Body of pancreas (tissue), 4 donors: Measurements from ENCODE around the gene CD34. TPM values are rescaled to one million over a fixed set of nuclear protein-coding genes. Genes with fewer than 3 reads are reported as not detected.

Experiments
- ATAC-seq: fragments of 150-250 bp; one replicate; pipeline ENCODE4 v1.9.1; 2016
- DNase-seq, 4 donors: peaks; one replicate each; pipeline ENCODE4 v3.0.0-alpha.2; 2019
- H3K27ac ChIP-seq, 4 donors: fragments of 200-600 bp; sonication (generic); 1 replicate in 3 of 4; 2 replicates in 1 of 4; pipeline versions ENCODE4 v1.5.1 to v1.6.1; 2016 to 2019; ENCODE audit warnings: mild to moderate bottlenecking in 1 of 4, mixed read lengths in 1 of 4, moderate library complexity in 1 of 4
- H3K27me3 ChIP-seq, 2 donors: fragments of 200-600 bp; sonication (generic); one replicate each; pipeline ENCODE4 v1.6.0; 2016; ENCODE audit warnings: mild to moderate bottlenecking in 1 of 2
- H3K36me3 ChIP-seq, 2 donors: fragments of 200-600 bp; sonication (generic); replicated peaks in 1 of 2; 2 replicates each; pipeline ENCODE4 v1.5.1; 2016; ENCODE audit warnings: low read depth in 2 of 2; ENCODE audit not compliant: insufficient read depth in 1 of 2
- H3K4me1 ChIP-seq: fragments of 200-600 bp; sonication (generic); one replicate; pipeline ENCODE4 v1.6.0; 2016
- H3K4me3 ChIP-seq, 2 donors: fragments of 200-600 bp; sonication (generic); 1 replicate in 1 of 2; 2 replicates in 1 of 2; pipeline ENCODE4 v1.5.1; 2016 to 2019
- H3K9me3 ChIP-seq, 3 donors: fragments of 200-600 bp; sonication (generic); 1 replicate in 2 of 3; 2 replicates in 1 of 3; pipeline ENCODE4 v1.5.1; 2016
- CTCF ChIP-seq, 7 experiments: fragments of 450-650 bp in 4 of 7; fragments of 200-600 bp in 3 of 7; sonication (generic) in 3 of 7; IDR thresholded peaks; one replicate each; pipeline ENCODE4 v1.5.1; 2016 to 2019; ENCODE audit warnings: antibody characterized with exemption in 7 of 7
- POLR2A ChIP-seq, 3 donors: fragments of 450-650 bp; IDR thresholded peaks; one replicate each; pipeline ENCODE4 v1.6.1; 2016; ENCODE audit warnings: antibody characterized with exemption in 3 of 3, mild to moderate bottlenecking in 2 of 3
- WGBS, 2 donors: methylation state at CpG; one replicate each; pipeline ENCODE4 v1.1.5; 2017; 5-methylcytosine and 5-hydroxymethylcytosine counted together
- intact Hi-C: fragments of 100-400 bp; cut with DNase I; formaldehyde crosslinking; loops from one replicate; pipeline ENCODE4 v1.15.1; 2023
- total RNA-seq, 2 donors: library from RNA; depleted of rRNA; stranded (reverse); fragments of >200 nt; gene quantifications; one replicate each; pipeline ENCODE4 v1.1.0, GENCODE V29; 2016

The CD34 gene
- total RNA-seq, 2 donors from 2014 or later, result 11.5 to 14.8 TPM

DNA sequence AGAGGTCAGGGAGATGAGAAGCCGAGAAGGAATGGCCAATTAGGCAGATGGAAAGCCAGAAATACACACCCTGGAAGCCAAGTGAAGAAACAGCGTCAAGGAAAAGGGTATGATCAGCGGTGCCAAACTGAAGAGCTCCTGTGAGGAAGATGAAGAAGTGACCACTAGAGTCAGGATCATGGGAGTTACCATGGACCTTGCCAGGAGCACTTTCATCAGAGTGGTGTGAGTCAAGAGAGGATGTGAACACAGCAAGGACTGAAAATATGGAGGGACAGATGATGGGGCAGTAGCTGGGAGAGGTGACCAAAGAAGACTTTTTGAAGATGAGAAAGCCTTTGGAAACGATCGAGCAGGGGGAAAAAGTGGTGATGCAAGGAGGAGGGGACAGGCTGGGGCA lies 50.4 kb downstream of the CD34 start:
- no peak for ATAC-seq
- intact Hi-C loops, result no loop called here
- 90 to 94% methylated on average over 5 of the region's 5 CpGs for WGBS, 2 donors
- no peaks in the 10 kb centered on the region for H3K27me3 ChIP-seq
- no peak for TF ChIP-seq CTCF (IDR thresholded peaks at IDR 0.05)
- no peak for TF ChIP-seq POLR2A (IDR thresholded peaks at IDR 0.05)
- H3K36me3 ChIP-seq, result no peaks in the 10 kb centered on the region
- H3K4me1 ChIP-seq, result peaks cover 10% of the 10 kb centered on the region
- no peaks in the 10 kb centered on the region for H3K9me3 ChIP-seq
- no peak overlapping the region for H3K4me3 ChIP-seq
- H3K27ac ChIP-seq, result no peak overlapping the region
- no peak for DNase-seq

DNA sequence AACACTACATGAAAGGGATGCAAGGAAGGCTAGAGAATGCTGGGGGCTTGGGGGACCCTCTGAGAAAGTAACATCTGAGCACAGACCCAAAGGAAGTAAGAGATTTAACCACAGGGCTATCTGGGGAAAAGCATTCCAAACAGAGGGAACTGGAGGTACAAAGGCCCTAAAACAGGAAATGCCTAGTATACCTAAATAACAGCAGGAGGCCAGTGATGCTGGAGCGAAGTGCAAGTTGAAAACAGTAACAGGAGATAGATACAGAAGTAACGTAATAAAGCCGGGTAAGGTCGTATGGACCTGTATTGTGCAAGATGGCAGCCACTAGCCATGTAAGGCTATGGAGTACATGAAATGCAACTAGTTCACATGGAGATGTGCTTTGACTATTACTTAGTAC lies 52.1 kb downstream of the CD34 start:
- Histone ChIP-seq H3K4me3 (no peak overlapping the region), H3K27ac (no peak overlapping the region)
- ATAC-seq, result no peak

DNA sequence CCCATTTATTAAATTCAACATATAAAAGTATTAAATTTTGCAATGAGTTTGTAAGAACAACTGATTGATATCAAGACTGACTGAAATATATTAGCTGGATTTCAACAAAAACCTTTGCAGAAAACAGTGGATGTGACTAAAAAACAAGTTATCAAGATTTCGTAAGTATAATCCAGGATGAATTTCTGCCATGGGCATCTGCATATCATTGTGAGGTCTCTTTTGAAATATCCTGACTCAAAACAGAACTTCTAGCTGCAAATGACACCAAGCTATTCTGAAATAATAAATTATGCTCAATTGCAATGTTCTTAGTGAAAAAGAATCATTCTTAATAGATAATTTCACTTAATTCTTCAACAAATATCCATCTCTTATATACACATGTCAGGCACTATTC lies 52.6 kb downstream of the CD34 start:
- H3K27me3 ChIP-seq, result no peaks in the 10 kb centered on the region
- ATAC-seq (no peak), DNase-seq (no peak)
- H3K27ac ChIP-seq, result no peak overlapping the region
- peaks cover 4% of the 10 kb centered on the region for H3K4me1 ChIP-seq
- no peaks in the 10 kb centered on the region for H3K36me3 ChIP-seq
- intact Hi-C loops, result no loop called here
- TF ChIP-seq POLR2A (IDR thresholded peaks at IDR 0.05), result no peak
- no peak for TF ChIP-seq CTCF (IDR thresholded peaks at IDR 0.05)
- WGBS, 2 donors, result 82 to 89% methylated on average over 1 of the region's 1 CpG
- H3K9me3 ChIP-seq, result no peaks in the 10 kb centered on the region
- no peak overlapping the region for H3K4me3 ChIP-seq

More for the DNA sequence above, 52.1 kb downstream of the CD34 start:
- peaks cover 4% of the 10 kb centered on the region for H3K4me1 ChIP-seq
- no peaks in the 10 kb centered on the region for H3K36me3 ChIP-seq
- no peaks in the 10 kb centered on the region for H3K9me3 ChIP-seq
- no peak for DNase-seq
- 79 to 81% methylated on average over 4 of the region's 4 CpGs for WGBS, 2 donors
- TF ChIP-seq POLR2A (IDR thresholded peaks at IDR 0.05) (no peak), CTCF (IDR thresholded peaks at IDR 0.05) (no peak)
- intact Hi-C loops, result no loop called here
- H3K27me3 ChIP-seq, result no peaks in the 10 kb centered on the region

GRCh38 chr1:207857447-207857846 lies 53.5 kb downstream of the CD34 start:
- peaks cover 4% of the 10 kb centered on the region for H3K4me1 ChIP-seq
- ATAC-seq (no peak), DNase-seq (no peak)
- no peak overlapping the region for H3K4me3 ChIP-seq
- no peaks in the 10 kb centered on the region for H3K9me3 ChIP-seq
- 86 to 89% methylated on average over 7 of the region's 7 CpGs for WGBS, 2 donors
- no peak overlapping the region for H3K27ac ChIP-seq
- H3K36me3 ChIP-seq, result no peaks in the 10 kb centered on the region
- intact Hi-C loops, result no loop called here
- H3K27me3 ChIP-seq, result no peaks in the 10 kb centered on the region
- TF ChIP-seq CTCF (IDR thresholded peaks at IDR 0.05), result no peak
- no peak for TF ChIP-seq POLR2A (IDR thresholded peaks at IDR 0.05)

- intact Hi-C loops, result no loop called here
- Histone ChIP-seq H3K4me3 (no peak overlapping the region), H3K27me3 (no peaks in the 10 kb centered on the region), H3K36me3 (no peaks in the 10 kb centered on the region), H3K9me3 (no peaks in the 10 kb centered on the region), H3K27ac (no peak overlapping the region), H3K4me1 (no peaks in the 10 kb centered on the region)
- WGBS, 2 donors, result 20 to 57% methylated on average over 1 of the region's 1 CpG
- no peak for DNase-seq
- no peak for ATAC-seq
- TF ChIP-seq CTCF (IDR thresholded peaks at IDR 0.05) (no peak), POLR2A (IDR thresholded peaks at IDR 0.05) (no peak)
These were observed 54.5 kb downstream of the CD34 start for GRCh38 chr1:207856276-207857023.
